Pulmonary artery endothelial cell (primary cell): ENCODE data around the gene HOMER2. TPM values are rescaled to one million over a fixed set of nuclear protein-coding genes. Genes with fewer than 3 reads are reported as not detected.
A peak's percentile ranks its signal among the peaks of the same experiment; 100 is the strongest.
"Not testable (repeated sequence)": the region's sequence is repeated elsewhere in the genome, so short reads cannot be mapped to it uniquely, and the experiment has no call there.

ENCODE experiments used
- DNase-seq: peaks from one replicate; pipeline ENCODE4 v3.0.0-alpha.2; 2011; ENCODE audit warnings: low read depth, low spot score
- total RNA-seq: library from RNA; depleted of rRNA; stranded (reverse); fragments of >200 nt; gene quantifications from 2 replicates; pipeline ENCODE4 v1.2.3, GENCODE V29; 2014

HOMER2 gene
- total RNA-seq: 0.40 and 0.46 TPM in 2 replicates

GRCh38 chr15:82952158-82953081 is at the start of gene HOMER2:
Gene HOMER2, minus strand, starts transcription at chr15:82952720. Its CDS starts 185 bp downstream, at chr15:82952535.
- DNase-seq: no peak

GRCh38 chr15:83000672-83001031 is 48.1 kb upstream of the HOMER2 start:
- DNase-seq: not testable (repeated sequence)

- no peak for DNase-seq
Observed at GRCh38 chr15:82999905-83000671, 47.6 kb upstream of the HOMER2 start.

- DNase-seq: no peak
Observed at GRCh38 chr15:82999426-82999825, 46.9 kb upstream of the HOMER2 start.

- DNase-seq: no peak
Observed at GRCh38 chr15:82995938-82996337, 43.4 kb upstream of the HOMER2 start.

- DNase-seq: no peak
Observed at GRCh38 chr15:82995076-82995475, 42.6 kb upstream of the HOMER2 start.

GRCh38 chr15:82993144-82993543 is 40.6 kb upstream of the HOMER2 start:
- DNase-seq: no peak

- DNase-seq: no peak
Observed at GRCh38 chr15:82992436-82992998, 40.0 kb upstream of the HOMER2 start.

GRCh38 chr15:82986442-82986780 is 33.9 kb upstream of the HOMER2 start:
- no peak for DNase-seq

- DNase-seq: peak; percentile 77
Observed at GRCh38 chr15:82985688-82986441, 33.3 kb upstream of the HOMER2 start, which contains the start of gene RAMAC. Gene RAMAC, plus strand, starts transcription at chr15:82986210. Its CDS starts 2,809 bp downstream, at chr15:82989019.

- no peak for DNase-seq
Observed at GRCh38 chr15:82980981-82981380, 28.5 kb upstream of the HOMER2 start.

- no peak for DNase-seq
Observed at GRCh38 chr15:82979726-82980125, 27.2 kb upstream of the HOMER2 start.

GRCh38 chr15:82978438-82978837 is 25.9 kb upstream of the HOMER2 start:
- no peak for DNase-seq

GRCh38 chr15:82977076-82977475 is 24.6 kb upstream of the HOMER2 start:
- DNase-seq: no peak

GRCh38 chr15:82972990-82973389 is 20.5 kb upstream of the HOMER2 start:
- DNase-seq: no peak

- DNase-seq: no peak
Observed at GRCh38 chr15:82971218-82971984, 18.9 kb upstream of the HOMER2 start.

GRCh38 chr15:82970696-82971095 is 18.2 kb upstream of the HOMER2 start:
- no peak for DNase-seq

- DNase-seq: no peak
Observed at GRCh38 chr15:82970078-82970686, 17.7 kb upstream of the HOMER2 start.

GRCh38 chr15:82969353-82969752 is 16.8 kb upstream of the HOMER2 start:
- DNase-seq: no peak

- DNase-seq: no peak
Observed at GRCh38 chr15:82968066-82968465, 15.5 kb upstream of the HOMER2 start.
